Liver (tissue), 9 donors: Measurements from ENCODE around the gene UVSSA. TPM values are rescaled to one million over a fixed set of nuclear protein-coding genes. Genes with fewer than 3 reads are reported as not detected.

Experiments
- DNase-seq: peaks from one replicate; pipeline ENCODE4 v3.0.0-alpha.2; 2017; ENCODE audit warnings: low spot score
- H3K27ac ChIP-seq, 2 donors: one replicate each; pipeline ENCODE4 v1.7.0; 2013; ENCODE audit warnings: inconsistent platforms in 2 of 2, low read length in 2 of 2, control low read depth in 1 of 2, low read depth in 1 of 2, mild to moderate bottlenecking in 1 of 2
- H3K27me3 ChIP-seq, 4 donors: one replicate each; pipeline versions ENCODE4 v1.6.1 to v1.7.0; 2013; ENCODE audit warnings: low read length in 3 of 4, inconsistent platforms in 1 of 4, mild to moderate bottlenecking in 1 of 4, moderate library complexity in 1 of 4; ENCODE audit not compliant: control insufficient read depth in 4 of 4, insufficient read depth in 4 of 4
- H3K36me3 ChIP-seq, 4 donors: one replicate each; pipeline versions ENCODE4 v1.6.1 to v1.7.0; 2013; ENCODE audit warnings: low read length in 3 of 4, mild to moderate bottlenecking in 3 of 4, low read depth in 1 of 4, moderate library complexity in 1 of 4; ENCODE audit not compliant: control insufficient read depth in 4 of 4, insufficient read depth in 3 of 4
- H3K4me1 ChIP-seq, 4 donors: one replicate each; pipeline versions ENCODE4 v1.6.1 to v1.7.0; 2013; ENCODE audit warnings: low read length in 3 of 4, mild to moderate bottlenecking in 3 of 4, moderate library complexity in 1 of 4; ENCODE audit not compliant: control insufficient read depth in 4 of 4, insufficient read depth in 4 of 4
- H3K4me3 ChIP-seq, 3 donors: one replicate each; pipeline versions ENCODE4 v1.6.1 to v1.7.0; 2013; ENCODE audit warnings: low read length in 3 of 3, control low read depth in 1 of 3, low read depth in 1 of 3, mild to moderate bottlenecking in 1 of 3
- H3K9ac ChIP-seq, 2 donors: one replicate each; pipeline ENCODE4 v1.7.0; 2013; ENCODE audit warnings: low read length in 2 of 2, mild to moderate bottlenecking in 2 of 2, moderate library complexity in 2 of 2, control low read depth in 1 of 2, low read depth in 1 of 2
- H3K9me3 ChIP-seq, 4 donors: one replicate each; pipeline versions ENCODE4 v1.6.1 to v1.7.0; 2013; ENCODE audit warnings: low read length in 3 of 4; ENCODE audit not compliant: control insufficient read depth in 4 of 4
- EGR1 ChIP-seq, 2 donors: IDR thresholded peaks; 2 replicates each; pipeline ENCODE4 v1.6.1; 2016 to 2018; ENCODE audit warnings: antibody characterized with exemption in 2 of 2, low read depth in 2 of 2
- FOXA1 ChIP-seq: IDR thresholded peaks from 2 replicates; pipeline ENCODE4 v1.6.1; 2016; ENCODE audit warnings: antibody characterized with exemption
- FOXA2 ChIP-seq: IDR thresholded peaks from 2 replicates; pipeline ENCODE4 v1.6.1; 2016; ENCODE audit warnings: antibody characterized with exemption
- GABPA ChIP-seq, 2 donors: IDR thresholded peaks in 1 of 2; conservative IDR thresholded peaks in 1 of 2; 2 replicates each; pipeline ENCODE4 v1.6.1; 2016; ENCODE audit warnings: antibody characterized with exemption in 2 of 2, mild to moderate bottlenecking in 1 of 2, moderate library complexity in 1 of 2
- HNF4A ChIP-seq, 2 donors: conservative IDR thresholded peaks; 2 replicates each; pipeline ENCODE4 v1.6.1; 2016; ENCODE audit warnings: antibody characterized with exemption in 2 of 2, mild to moderate bottlenecking in 2 of 2
- HNF4G ChIP-seq: IDR thresholded peaks from 2 replicates; pipeline ENCODE4 v1.6.1; 2016; ENCODE audit warnings: antibody characterized with exemption
- JUND ChIP-seq, 2 donors: IDR thresholded peaks; 2 replicates each; pipeline ENCODE4 v1.6.1; 2016; ENCODE audit warnings: antibody characterized with exemption in 2 of 2
- NR2F2 ChIP-seq: IDR thresholded peaks from 2 replicates; pipeline ENCODE4 v1.6.1; 2016; ENCODE audit warnings: antibody characterized with exemption
- RAD21 ChIP-seq, 2 donors: IDR thresholded peaks; 2 replicates each; pipeline ENCODE4 v1.6.1; 2016; ENCODE audit warnings: antibody characterized with exemption in 2 of 2, mild to moderate bottlenecking in 2 of 2
- RXRA ChIP-seq, 2 donors: IDR thresholded peaks; 2 replicates each; pipeline ENCODE4 v1.6.1; 2017 to 2018; ENCODE audit warnings: antibody characterized with exemption in 2 of 2, mild to moderate bottlenecking in 1 of 2
- SP1 ChIP-seq: IDR thresholded peaks from 2 replicates; pipeline ENCODE4 v1.6.1; 2018; ENCODE audit warnings: antibody characterized with exemption, mild to moderate bottlenecking
- TAF1 ChIP-seq: conservative IDR thresholded peaks from 2 replicates; pipeline ENCODE4 v1.6.1; 2016; ENCODE audit warnings: antibody characterized with exemption, mild to moderate bottlenecking
- YY1 ChIP-seq: IDR thresholded peaks from 2 replicates; pipeline ENCODE4 v1.6.1; 2016; ENCODE audit warnings: antibody characterized with exemption, mild to moderate bottlenecking
- whole genome bisulfite sequencing: extraction: QIAGEN DNeasy Blood & Tissue Kit; methylation state at CpG from one replicate; pipeline ENCODE4 v1.1.7; 2013; 5-methylcytosine and 5-hydroxymethylcytosine counted together
- polyA plus RNA-seq, 2 donors: library from polyadenylated mRNA; stranded (reverse) in 1 of 2; unstranded in 1 of 2; fragments of 200-250 nt in 1 of 2; fragments of >200 nt in 1 of 2; fragmentation: Nextera tagmentation in 1 of 2; extraction: Ambion mirVana in 1 of 2; gene quantifications; one replicate each; pipeline versions ENCODE4 v1.2.1 to v1.2.3, GENCODE V29; 2013 to 2015
- total RNA-seq, 2 donors: library from RNA; depleted of rRNA; stranded (reverse); fragments of >200 nt; gene quantifications; one replicate each; pipeline ENCODE4 v1.2.3, GENCODE V29; 2014
- TF ChIP-seq, protein P1 (sequence below): IDR thresholded peaks from 2 replicates; pipeline ENCODE4 v1.6.1; 2016; ENCODE audit warnings: antibody characterized with exemption
- TF ChIP-seq, protein P2 (sequence below): fragments of 150-350 bp; IDR thresholded peaks from 2 replicates; pipeline ENCODE4 v1.5.1; 2017; ENCODE audit warnings: improper control_type of control experiment, low read depth, low read length; ENCODE audit not compliant: missing input control
- TF ChIP-seq, protein P3 (sequence below): IDR thresholded peaks from 2 replicates; pipeline ENCODE4 v1.6.1; 2016; ENCODE audit warnings: antibody characterized with exemption
- TF ChIP-seq, protein P4 (sequence below): IDR thresholded peaks from 2 replicates; pipeline ENCODE4 v1.6.1; 2016; ENCODE audit warnings: antibody characterized with exemption, mild to moderate bottlenecking
- TF ChIP-seq, protein P5 (sequence below): IDR thresholded peaks from 2 replicates; pipeline ENCODE4 v1.6.1; 2016; ENCODE audit warnings: antibody characterized with exemption
- donor health status: healthy.
- donor health status: healthy.
- donor health status: healthy.
- donor health status: healthy.
- donor health status: healthy.

The UVSSA gene
- total and polyA plus RNA-seq, 4 donors, result 2.2 to 18.3 (median 3.6) TPM

DNA sequence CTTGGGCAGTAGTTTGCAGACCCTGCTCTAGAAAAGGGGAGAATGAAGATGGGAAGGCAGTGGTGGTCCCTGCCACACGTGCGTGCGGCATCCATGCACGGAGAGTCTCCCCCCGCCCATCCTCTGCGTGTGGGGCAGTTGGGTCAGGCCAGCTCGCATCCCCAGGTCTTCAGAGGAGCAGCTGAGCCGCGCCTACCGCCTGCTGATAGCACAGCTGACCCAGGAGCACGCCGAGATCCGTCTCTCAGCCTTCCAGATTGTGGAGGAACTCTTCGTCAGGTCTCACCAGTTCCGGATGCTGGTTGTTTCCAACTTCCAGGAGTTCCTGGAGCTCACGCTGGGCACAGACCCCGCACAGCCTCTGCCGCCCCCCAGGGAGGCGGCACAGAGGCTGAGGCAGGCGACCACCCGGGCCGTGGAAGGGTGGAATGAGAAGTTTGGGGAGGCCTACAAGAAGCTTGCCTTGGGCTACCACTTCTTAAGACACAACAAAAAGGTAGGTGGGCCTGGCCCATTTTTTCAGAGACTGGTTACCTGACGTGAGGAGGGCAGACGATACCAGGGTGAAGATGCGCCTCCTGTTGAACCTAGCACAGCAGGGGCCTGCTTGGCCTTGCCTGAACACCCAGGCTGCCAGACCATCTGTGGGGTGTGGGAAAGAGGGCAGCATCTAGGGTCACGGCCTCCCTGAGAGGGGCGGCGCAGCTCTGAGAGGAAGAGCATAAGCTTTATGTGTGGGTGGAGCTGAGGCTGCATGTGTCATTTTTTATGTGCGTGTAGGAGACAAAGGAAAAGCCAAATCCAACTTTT is 2.6 kb downstream of the UVSSA start (continued):
- TF ChIP-seq, protein P1, sequence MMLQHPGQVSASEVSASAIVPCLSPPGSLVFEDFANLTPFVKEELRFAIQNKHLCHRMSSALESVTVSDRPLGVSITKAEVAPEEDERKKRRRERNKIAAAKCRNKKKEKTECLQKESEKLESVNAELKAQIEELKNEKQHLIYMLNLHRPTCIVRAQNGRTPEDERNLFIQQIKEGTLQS, result no peak

DNA sequence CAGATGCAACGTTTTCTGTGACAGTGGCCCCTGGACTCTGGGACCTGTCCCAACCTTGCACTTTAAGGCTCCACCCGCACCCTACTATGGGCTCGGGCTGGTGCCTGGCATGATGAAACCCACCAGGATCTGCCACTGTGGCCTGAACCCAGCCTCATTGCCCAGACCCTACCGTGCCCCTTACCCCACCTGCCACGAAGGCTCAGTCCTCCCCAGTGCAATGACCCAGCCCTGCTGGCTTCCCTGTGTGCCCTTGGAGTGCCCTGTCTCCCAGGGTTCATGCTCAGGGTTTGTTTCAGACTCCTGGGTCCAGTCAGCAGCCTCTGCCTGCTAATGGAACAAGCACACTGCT is 3.1 kb downstream of the UVSSA start:
- peaks cover 7 to 25% (median 16%) of the 10 kb centered on the region in 4 donors for H3K4me1 ChIP-seq
- TF ChIP-seq RXRA (IDR thresholded peaks at IDR 0.05) (no peak), EGR1 (IDR thresholded peaks at IDR 0.05; ENCODE audit: low read depth in 2 of 2) (no peak), NR2F2 (no peak), JUND (IDR thresholded peaks at IDR 0.05) (no peak), GABPA (IDR thresholded peaks at IDR 0.05 in 1 of 2, conservative IDR thresholded peaks at IDR 0.05 in 1 of 2) (no peak), HNF4G (no peak), RAD21 (IDR thresholded peaks at IDR 0.05) (no peak), TAF1 (no peak), HNF4A (conservative IDR thresholded peaks at IDR 0.05) (no peak), FOXA1 (no peak), FOXA2 (no peak), SP1 (no peak), YY1 (no peak)
- TF ChIP-seq, protein P2, sequence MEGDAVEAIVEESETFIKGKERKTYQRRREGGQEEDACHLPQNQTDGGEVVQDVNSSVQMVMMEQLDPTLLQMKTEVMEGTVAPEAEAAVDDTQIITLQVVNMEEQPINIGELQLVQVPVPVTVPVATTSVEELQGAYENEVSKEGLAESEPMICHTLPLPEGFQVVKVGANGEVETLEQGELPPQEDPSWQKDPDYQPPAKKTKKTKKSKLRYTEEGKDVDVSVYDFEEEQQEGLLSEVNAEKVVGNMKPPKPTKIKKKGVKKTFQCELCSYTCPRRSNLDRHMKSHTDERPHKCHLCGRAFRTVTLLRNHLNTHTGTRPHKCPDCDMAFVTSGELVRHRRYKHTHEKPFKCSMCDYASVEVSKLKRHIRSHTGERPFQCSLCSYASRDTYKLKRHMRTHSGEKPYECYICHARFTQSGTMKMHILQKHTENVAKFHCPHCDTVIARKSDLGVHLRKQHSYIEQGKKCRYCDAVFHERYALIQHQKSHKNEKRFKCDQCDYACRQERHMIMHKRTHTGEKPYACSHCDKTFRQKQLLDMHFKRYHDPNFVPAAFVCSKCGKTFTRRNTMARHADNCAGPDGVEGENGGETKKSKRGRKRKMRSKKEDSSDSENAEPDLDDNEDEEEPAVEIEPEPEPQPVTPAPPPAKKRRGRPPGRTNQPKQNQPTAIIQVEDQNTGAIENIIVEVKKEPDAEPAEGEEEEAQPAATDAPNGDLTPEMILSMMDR, result no peak
- TF ChIP-seq, protein P3, sequence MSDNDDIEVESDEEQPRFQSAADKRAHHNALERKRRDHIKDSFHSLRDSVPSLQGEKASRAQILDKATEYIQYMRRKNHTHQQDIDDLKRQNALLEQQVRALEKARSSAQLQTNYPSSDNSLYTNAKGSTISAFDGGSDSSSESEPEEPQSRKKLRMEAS, result no peak
- TF ChIP-seq, protein P4, sequence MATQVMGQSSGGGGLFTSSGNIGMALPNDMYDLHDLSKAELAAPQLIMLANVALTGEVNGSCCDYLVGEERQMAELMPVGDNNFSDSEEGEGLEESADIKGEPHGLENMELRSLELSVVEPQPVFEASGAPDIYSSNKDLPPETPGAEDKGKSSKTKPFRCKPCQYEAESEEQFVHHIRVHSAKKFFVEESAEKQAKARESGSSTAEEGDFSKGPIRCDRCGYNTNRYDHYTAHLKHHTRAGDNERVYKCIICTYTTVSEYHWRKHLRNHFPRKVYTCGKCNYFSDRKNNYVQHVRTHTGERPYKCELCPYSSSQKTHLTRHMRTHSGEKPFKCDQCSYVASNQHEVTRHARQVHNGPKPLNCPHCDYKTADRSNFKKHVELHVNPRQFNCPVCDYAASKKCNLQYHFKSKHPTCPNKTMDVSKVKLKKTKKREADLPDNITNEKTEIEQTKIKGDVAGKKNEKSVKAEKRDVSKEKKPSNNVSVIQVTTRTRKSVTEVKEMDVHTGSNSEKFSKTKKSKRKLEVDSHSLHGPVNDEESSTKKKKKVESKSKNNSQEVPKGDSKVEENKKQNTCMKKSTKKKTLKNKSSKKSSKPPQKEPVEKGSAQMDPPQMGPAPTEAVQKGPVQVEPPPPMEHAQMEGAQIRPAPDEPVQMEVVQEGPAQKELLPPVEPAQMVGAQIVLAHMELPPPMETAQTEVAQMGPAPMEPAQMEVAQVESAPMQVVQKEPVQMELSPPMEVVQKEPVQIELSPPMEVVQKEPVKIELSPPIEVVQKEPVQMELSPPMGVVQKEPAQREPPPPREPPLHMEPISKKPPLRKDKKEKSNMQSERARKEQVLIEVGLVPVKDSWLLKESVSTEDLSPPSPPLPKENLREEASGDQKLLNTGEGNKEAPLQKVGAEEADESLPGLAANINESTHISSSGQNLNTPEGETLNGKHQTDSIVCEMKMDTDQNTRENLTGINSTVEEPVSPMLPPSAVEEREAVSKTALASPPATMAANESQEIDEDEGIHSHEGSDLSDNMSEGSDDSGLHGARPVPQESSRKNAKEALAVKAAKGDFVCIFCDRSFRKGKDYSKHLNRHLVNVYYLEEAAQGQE, result no peak
- TF ChIP-seq, protein P5, sequence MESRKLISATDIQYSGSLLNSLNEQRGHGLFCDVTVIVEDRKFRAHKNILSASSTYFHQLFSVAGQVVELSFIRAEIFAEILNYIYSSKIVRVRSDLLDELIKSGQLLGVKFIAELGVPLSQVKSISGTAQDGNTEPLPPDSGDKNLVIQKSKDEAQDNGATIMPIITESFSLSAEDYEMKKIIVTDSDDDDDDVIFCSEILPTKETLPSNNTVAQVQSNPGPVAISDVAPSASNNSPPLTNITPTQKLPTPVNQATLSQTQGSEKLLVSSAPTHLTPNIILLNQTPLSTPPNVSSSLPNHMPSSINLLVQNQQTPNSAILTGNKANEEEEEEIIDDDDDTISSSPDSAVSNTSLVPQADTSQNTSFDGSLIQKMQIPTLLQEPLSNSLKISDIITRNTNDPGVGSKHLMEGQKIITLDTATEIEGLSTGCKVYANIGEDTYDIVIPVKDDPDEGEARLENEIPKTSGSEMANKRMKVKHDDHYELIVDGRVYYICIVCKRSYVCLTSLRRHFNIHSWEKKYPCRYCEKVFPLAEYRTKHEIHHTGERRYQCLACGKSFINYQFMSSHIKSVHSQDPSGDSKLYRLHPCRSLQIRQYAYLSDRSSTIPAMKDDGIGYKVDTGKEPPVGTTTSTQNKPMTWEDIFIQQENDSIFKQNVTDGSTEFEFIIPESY, result no peak
- no peak for DNase-seq
- no peaks in the 10 kb centered on the region for H3K27me3 ChIP-seq
- H3K9me3 ChIP-seq, result no peaks in the 10 kb centered on the region
- no peak overlapping the region for H3K9ac ChIP-seq
- H3K4me3 ChIP-seq, result no peak overlapping the region
- 81% methylated on average over 5 of the region's 5 CpGs for WGBS
- no peak overlapping the region for H3K27ac ChIP-seq
- peaks cover 0 to 13% (median 3%) of the 10 kb centered on the region in 4 donors for H3K36me3 ChIP-seq
